Activated naive CD4-positive, alpha-beta T cell treated with Interleukin-2 at 50 U/mL for 16 hours (primary cell): ENCODE measurements around the gene DHRS4.
"Not testable (repeated sequence)": the region's sequence is repeated elsewhere in the genome, so short reads cannot be mapped to it uniquely, and the experiment has no call there.

Experiments
- DNase-seq: peaks from one replicate; pipeline ENCODE4 v3.0.0-alpha.2; 2020

DHRS4 gene

GRCh38 chr14:23988607-23989363 lies 35.2 kb downstream of the DHRS4 start, which contains the start of gene DHRS4L2:
TSS of gene DHRS4L2 (plus strand) at chr14:23988929. CDS start at chr14:23988948, 19 bp downstream.
- DNase-seq: peak; percentile 84

- DNase-seq: not testable (repeated sequence)
Measured at GRCh38 chr14:23989734-23990445, 36.3 kb downstream of the DHRS4 start.

- DNase-seq: not testable (repeated sequence)
Measured at GRCh38 chr14:23990961-23991360, 37.4 kb downstream of the DHRS4 start.

GRCh38 chr14:23993042-23993441 lies 39.5 kb downstream of the DHRS4 start:
- not testable (repeated sequence) for DNase-seq

- DNase-seq: not testable (repeated sequence)
Measured at GRCh38 chr14:23996009-23996408, 42.4 kb downstream of the DHRS4 start.

GRCh38 chr14:23996825-23997224 lies 43.3 kb downstream of the DHRS4 start:
- not testable (repeated sequence) for DNase-seq

- not testable (repeated sequence) for DNase-seq
Measured at GRCh38 chr14:23999640-24000039, 46.1 kb downstream of the DHRS4 start.

- not testable (repeated sequence) for DNase-seq
Measured at GRCh38 chr14:24001078-24001477, 47.5 kb downstream of the DHRS4 start.

GRCh38 chr14:24001679-24002078 lies 48.1 kb downstream of the DHRS4 start:
- not testable (repeated sequence) for DNase-seq

GRCh38 chr14:24006471-24006816 lies 52.9 kb downstream of the DHRS4 start:
- DNase-seq: not testable (repeated sequence)

- DNase-seq: peak; percentile 62
Measured at GRCh38 chr14:24006817-24007652, 53.5 kb downstream of the DHRS4 start.

- no peak for DNase-seq
Measured at GRCh38 chr14:24011051-24011450, 57.5 kb downstream of the DHRS4 start.

GRCh38 chr14:24012726-24013273 lies 59.2 kb downstream of the DHRS4 start:
- DNase-seq: not testable (repeated sequence)

- DNase-seq: peak; percentile 41
Measured at GRCh38 chr14:24013654-24014514, 60.3 kb downstream of the DHRS4 start.

- DNase-seq: not testable (repeated sequence)
Measured at GRCh38 chr14:24015745-24016144, 62.2 kb downstream of the DHRS4 start.
